Lower lobe of right lung (tissue), 2 donors: ENCODE measurements around the gene SMYD1. TPM values are rescaled to one million over a fixed set of nuclear protein-coding genes. Genes with fewer than 3 reads are reported as not detected.
"Not testable (repeated sequence)": the region's sequence is repeated elsewhere in the genome, so short reads cannot be mapped to it uniquely, and the experiment has no call there.

Experiments
- ATAC-seq, 2 donors: fragments of 200-7000 bp; cut with Tn5 transposase; one replicate each; pipeline ENCODE4 v1.9.1; 2020 to 2022; ENCODE audit warnings: mild to moderate bottlenecking in 2 of 2, moderate library complexity in 2 of 2
- DNase-seq: peaks from one replicate; pipeline ENCODE4 v3.0.0-alpha.2; 2020
- H3K27ac ChIP-seq: fragments of 200-600 bp; one replicate; pipeline ENCODE4 v1.8.0; 2022
- H3K27me3 ChIP-seq: fragments of 200-600 bp; one replicate; pipeline ENCODE4 v1.8.0; 2022; ENCODE audit warnings: low read depth
- H3K36me3 ChIP-seq: fragments of 200-600 bp; one replicate; pipeline ENCODE4 v1.8.0; 2022; ENCODE audit warnings: mild to moderate bottlenecking
- H3K4me1 ChIP-seq: fragments of 200-600 bp; one replicate; pipeline ENCODE4 v1.8.0; 2022
- H3K4me3 ChIP-seq: fragments of 200-600 bp; one replicate; pipeline ENCODE4 v1.8.0; 2022; ENCODE audit warnings: mild to moderate bottlenecking
- H3K9me3 ChIP-seq: fragments of 200-600 bp; one replicate; pipeline ENCODE4 v1.8.0; 2022
- CTCF ChIP-seq: fragments of 200-600 bp; IDR thresholded peaks from one replicate; pipeline ENCODE4 v1.8.0; 2022; ENCODE audit warnings: antibody characterized with exemption, mild to moderate bottlenecking
- intact Hi-C: fragments of 100-400 bp; cut with DNase I; formaldehyde crosslinking; loops from one replicate; pipeline ENCODE4 v1.11.0; 2022
- long read RNA-seq: library from polyadenylated mRNA; unstranded; transcript quantifications from one replicate; pipeline ENCODE4 v2.0.0, GENCODE V29; 2021
- total RNA-seq: library from RNA; stranded (reverse); fragmentation: NEBNext Ultra II Directional; extraction: Animal tissue kit (Norgen Biotek cat#: 25700); gene quantifications from one replicate; pipeline ENCODE4 v1.2.1, GENCODE V29; 2021
- donor health status: DM: no; HTN: yes; CAD: no; lungs with severe emphysema.

SMYD1 gene
- not detected for total RNA-seq
- long read RNA-seq = 0 reads

GRCh38 chr2:88067598-88067997, at the start of gene SMYD1:
TSS of gene SMYD1 (plus strand) at chr2:88067825. CDS start at chr2:88067865, 40 bp downstream.
- H3K4me3 ChIP-seq = no peak within 1 kb of the TSS
- H3K9me3 ChIP-seq = no peaks in the 10 kb centered on the region
- no peak within 1 kb of the TSS for H3K27ac ChIP-seq
- no peaks in the 10 kb centered on the region for H3K27me3 ChIP-seq
- no peaks in the 10 kb centered on the region for H3K4me1 ChIP-seq
- ATAC-seq (no peak), DNase-seq (no peak)
- TF ChIP-seq CTCF = no peak
- intact Hi-C loops = no loop called here
- no peaks in the 10 kb centered on the region for H3K36me3 ChIP-seq

- H3K36me3 ChIP-seq, H3K27ac ChIP-seq, H3K4me1 ChIP-seq, ATAC-seq, intact Hi-C loops, H3K4me3 ChIP-seq, H3K9me3 ChIP-seq, H3K27me3 ChIP-seq, DNase-seq: not testable (repeated sequence)
Observed at GRCh38 chr2:88018077-88018805, 49.4 kb upstream of the SMYD1 start.

GRCh38 chr2:88018909-88019308, 48.7 kb upstream of the SMYD1 start:
- no peak for TF ChIP-seq CTCF
- intact Hi-C loops = no loop called here
- ATAC-seq (no peak), DNase-seq (no peak)
- Histone ChIP-seq H3K4me3 (no peak overlapping the region), H3K27ac (no peak overlapping the region), H3K4me1 (no peaks in the 10 kb centered on the region), H3K36me3 (no peaks in the 10 kb centered on the region), H3K9me3 (no peaks in the 10 kb centered on the region), H3K27me3 (no peaks in the 10 kb centered on the region)

- no peak overlapping the region for H3K27ac ChIP-seq
- intact Hi-C loops = no loop called here
- TF ChIP-seq CTCF = no peak
- no peaks in the 10 kb centered on the region for H3K27me3 ChIP-seq
- DNase-seq = no peak
- H3K4me1 ChIP-seq = no peaks in the 10 kb centered on the region
- ATAC-seq = no peak
- H3K9me3 ChIP-seq = no peaks in the 10 kb centered on the region
- H3K4me3 ChIP-seq = no peak overlapping the region
- no peaks in the 10 kb centered on the region for H3K36me3 ChIP-seq
Observed at GRCh38 chr2:88019985-88020384, 47.6 kb upstream of the SMYD1 start.

GRCh38 chr2:88022669-88022921, 45.0 kb upstream of the SMYD1 start:
- H3K4me1 ChIP-seq = no peaks in the 10 kb centered on the region
- TF ChIP-seq CTCF = no peak
- no peak for DNase-seq
- H3K4me3 ChIP-seq = no peak overlapping the region
- peaks cover 5% of the 10 kb centered on the region for H3K36me3 ChIP-seq
- ATAC-seq = peak in 1 of 2 donors; percentile 51
- no peaks in the 10 kb centered on the region for H3K27me3 ChIP-seq
- no peak overlapping the region for H3K27ac ChIP-seq
- H3K9me3 ChIP-seq = no peaks in the 10 kb centered on the region
- intact Hi-C loops = no loop called here

- Histone ChIP-seq H3K4me1 (no peaks in the 10 kb centered on the region), H3K9me3 (no peaks in the 10 kb centered on the region), H3K36me3 (peaks cover 24% of the 10 kb centered on the region), H3K27me3 (no peaks in the 10 kb centered on the region), H3K4me3 (no peak overlapping the region), H3K27ac (no peak overlapping the region)
- ATAC-seq (no peak), DNase-seq (no peak)
- intact Hi-C loops = no loop called here
- no peak for TF ChIP-seq CTCF
Observed at GRCh38 chr2:88024509-88024908, 43.1 kb upstream of the SMYD1 start.
